Small intestine (tissue), 7 donors: ENCODE data around the gene SCTR. TPM values are rescaled to one million over a fixed set of nuclear protein-coding genes. Genes with fewer than 3 reads are reported as not detected.

Source experiments
- DNase-seq, 2 donors: peaks; one replicate each; pipeline versions ENCODE4 v3.0.0 to v3.0.0-alpha.2; 2013
- FAIRE-seq: peaks from 2 replicates; lab custom pipeline; 2012; peaks lifted over from hg19 to GRCh38; lab: Jason Lieb, UNC
- H3K27ac ChIP-seq, 3 donors: one replicate each; pipeline ENCODE4 v1.5.1; 2013; ENCODE audit warnings: low read length in 2 of 3, mild to moderate bottlenecking in 2 of 3, control low read depth in 1 of 3, inconsistent platforms in 1 of 3, low read depth in 1 of 3, moderate library complexity in 1 of 3
- H3K27me3 ChIP-seq, 3 donors: one replicate each; pipeline ENCODE4 v1.6.1; 2013; ENCODE audit warnings: low read length in 3 of 3, inconsistent platforms in 1 of 3; ENCODE audit not compliant: control insufficient read depth in 3 of 3, insufficient read depth in 3 of 3
- H3K36me3 ChIP-seq, 3 donors: one replicate each; pipeline ENCODE4 v1.6.1; 2013; ENCODE audit warnings: low read length in 3 of 3, inconsistent platforms in 1 of 3, low read depth in 1 of 3, mild to moderate bottlenecking in 1 of 3, moderate library complexity in 1 of 3; ENCODE audit not compliant: control insufficient read depth in 3 of 3, insufficient read depth in 2 of 3
- H3K4me1 ChIP-seq, 3 donors: one replicate each; pipeline ENCODE4 v1.6.1; 2013; ENCODE audit warnings: low read length in 2 of 3, inconsistent platforms in 1 of 3, low read depth in 1 of 3, mild to moderate bottlenecking in 1 of 3, moderate library complexity in 1 of 3; ENCODE audit not compliant: control insufficient read depth in 3 of 3, insufficient read depth in 2 of 3
- H3K4me3 ChIP-seq, 3 donors: one replicate each; pipeline ENCODE4 v1.5.1; 2013; ENCODE audit warnings: low read length in 3 of 3, control low read depth in 1 of 3, inconsistent platforms in 1 of 3, low read depth in 1 of 3, mild to moderate bottlenecking in 1 of 3, moderate library complexity in 1 of 3
- H3K9me3 ChIP-seq, 2 donors: one replicate each; pipeline ENCODE4 v1.6.1; 2013; ENCODE audit warnings: low read depth in 1 of 2, low read length in 1 of 2; ENCODE audit not compliant: control insufficient read depth in 2 of 2, insufficient read depth in 1 of 2
- WGBS, 3 donors: extraction: QIAGEN DNeasy Blood & Tissue Kit; methylation state at CpG; one replicate each; pipeline ENCODE4 v1.1.7; 2013; 5-methylcytosine and 5-hydroxymethylcytosine counted together
- polyA plus RNA-seq, 4 donors: library from polyadenylated mRNA; stranded (reverse) in 3 of 4; unstranded in 1 of 4; fragments of 200-250 nt in 3 of 4; fragments of 120-200 nt in 1 of 4; gene quantifications; one replicate each; pipeline versions ENCODE4 v1.2.1 to v1.2.3, GENCODE V29; 2013
- donor health status: healthy with polysubstance abuse.
- donor health status: control.
- donor health status: control.
- donor health status: Bipolar disorder and iron deficiency.
- donor health status: healthy.

Gene SCTR
- polyA plus RNA-seq, 4 donors, result 15.0 to 48.8 (median 42.3) TPM

DNA sequence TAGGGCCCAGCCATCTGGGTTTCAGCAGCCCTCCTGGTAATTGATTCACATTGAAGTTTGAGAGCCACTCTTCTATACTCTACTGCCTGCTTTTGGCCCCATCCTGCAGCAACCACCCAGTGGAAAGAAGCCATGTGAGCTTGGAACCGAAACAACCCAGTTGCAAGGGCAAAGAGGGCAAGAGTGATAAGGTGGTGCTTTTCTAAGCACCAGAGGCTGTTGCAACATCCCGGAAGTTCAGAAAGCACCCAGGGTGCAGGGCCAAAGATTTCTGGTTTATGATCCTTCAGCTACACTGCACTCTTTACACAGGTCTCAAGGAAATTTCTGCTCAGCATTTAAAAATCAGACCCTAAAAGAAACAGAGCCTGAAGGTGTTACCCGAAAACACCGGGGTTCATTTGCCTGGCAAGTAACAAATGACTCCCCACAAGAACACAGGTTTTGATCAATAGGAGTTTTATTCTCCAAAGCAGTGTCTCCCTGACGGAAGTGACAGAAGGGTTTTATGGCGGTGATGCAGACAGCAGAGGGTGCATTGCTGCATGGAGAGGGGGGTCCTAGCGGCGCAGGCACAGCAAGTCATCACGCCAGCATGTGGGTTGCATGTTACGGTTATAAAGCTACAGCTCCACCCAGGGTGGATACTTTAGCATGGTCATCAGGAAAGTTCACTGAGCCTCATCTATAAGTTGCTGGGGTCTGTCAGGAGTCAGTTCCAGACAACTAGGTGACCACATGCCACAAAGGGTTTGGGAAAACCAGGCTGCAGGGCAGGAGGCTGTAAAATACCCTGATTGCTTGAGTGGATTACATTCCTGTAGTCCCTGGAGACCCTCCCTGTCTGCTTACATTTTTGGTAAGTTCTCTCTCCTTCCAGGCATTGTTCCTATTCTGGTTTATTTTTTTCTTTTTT is 121.4 kb downstream of the SCTR start:
- WGBS, 3 donors, result 13 to 56% (median 35%) methylated on average over 10 of the region's 10 CpGs
- Histone ChIP-seq H3K4me1 (peaks cover 0 to 21% (median 4%) of the 10 kb centered on the region in 3 donors), H3K36me3 (no peaks in the 10 kb centered on the region), H3K27me3 (no peaks in the 10 kb centered on the region), H3K9me3 (peaks cover 0 to 8% of the 10 kb centered on the region in 2 donors), H3K4me3 (peak overlapping the region in 1 of 3 donors; percentile 4), H3K27ac (peak overlapping the region; percentile 65 to 88 (median 79))
- FAIRE-seq (no peak), DNase-seq (peak; percentile 94 to 97)

- Histone ChIP-seq H3K4me3 (no peak overlapping the region), H3K4me1 (peaks cover 0 to 19% (median 4%) of the 10 kb centered on the region in 3 donors), H3K27me3 (no peaks in the 10 kb centered on the region), H3K27ac (peak overlapping the region in 1 of 3 donors; percentile 80), H3K9me3 (peaks cover 0 to 8% of the 10 kb centered on the region in 2 donors), H3K36me3 (no peaks in the 10 kb centered on the region)
- DNase-seq (no peak), FAIRE-seq (no peak)
- 79 to 85% (median 82%) methylated on average over 5 of the region's 5 CpGs for WGBS, 3 donors
Observed at GRCh38 chr2:119402106-119402505, 122.2 kb downstream of the SCTR start.

- Histone ChIP-seq H3K36me3 (no peaks in the 10 kb centered on the region), H3K4me1 (peaks cover 0 to 3% (median 0%) of the 10 kb centered on the region in 3 donors), H3K4me3 (no peak overlapping the region), H3K27ac (no peak overlapping the region), H3K9me3 (no peaks in the 10 kb centered on the region), H3K27me3 (no peaks in the 10 kb centered on the region)
- FAIRE-seq, result no peak
- DNase-seq, result no peak
- WGBS, 3 donors, result 88 to 90% (median 88%) methylated on average over 5 to 6 of the region's 6 CpGs
Observed at GRCh38 chr2:119397196-119397595, 127.1 kb downstream of the SCTR start.

DNA sequence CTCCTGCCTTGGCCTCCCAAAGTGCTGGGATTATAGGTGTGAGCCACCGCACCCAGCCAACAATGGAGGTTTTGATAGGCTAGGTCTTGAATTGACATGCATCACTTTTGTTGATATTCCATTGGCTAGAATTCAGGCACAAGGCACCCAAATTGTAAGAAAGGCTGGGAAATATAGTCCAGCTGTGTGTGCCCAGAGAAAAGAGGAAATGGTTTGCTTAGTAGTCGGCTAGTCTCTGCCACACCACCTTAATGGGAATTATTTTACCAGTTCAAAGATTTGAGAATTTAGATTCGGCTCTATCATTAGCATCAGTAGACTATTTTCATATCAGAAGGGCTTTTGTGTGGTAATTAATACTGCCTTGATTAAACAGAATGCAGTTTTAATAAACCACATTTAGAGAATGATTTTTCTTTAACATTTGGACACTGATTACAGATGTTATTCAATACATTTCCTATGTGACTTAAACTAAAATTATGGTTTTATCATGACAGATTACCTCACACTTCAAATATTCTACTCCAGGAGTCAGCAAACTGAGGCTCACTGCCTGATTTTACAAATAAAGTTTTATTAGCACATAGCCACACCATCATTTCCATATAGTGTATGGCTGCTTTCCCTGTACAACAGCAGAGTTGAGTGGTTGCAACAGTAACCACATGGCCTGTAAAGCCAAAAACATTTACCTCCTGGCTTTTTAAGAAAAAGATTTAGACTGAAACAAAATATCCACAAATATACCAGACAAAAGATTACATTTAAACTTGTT is 130.1 kb downstream of the SCTR start:
- DNase-seq (no peak), FAIRE-seq (no peak)
- Histone ChIP-seq H3K27me3 (no peaks in the 10 kb centered on the region), H3K4me3 (no peak overlapping the region), H3K9me3 (no peaks in the 10 kb centered on the region), H3K36me3 (no peaks in the 10 kb centered on the region), H3K4me1 (no peaks in the 10 kb centered on the region), H3K27ac (no peak overlapping the region)
- WGBS, 3 donors, result 87 to 92% (median 89%) methylated on average over 3 of the region's 3 CpGs

Other genes starting within 250 kb of the SCTR start
- gene C2orf76, start 157.6 kb downstream of the SCTR start, polyA plus RNA-seq, result 10 to 100 TPM; 11.0 to 13.5 (median 12.2) TPM
- gene DBI, start 157.5 kb downstream of the SCTR start, polyA plus RNA-seq, result 1,000 to 10,000 TPM in 1 of 4 donors, 100 to 1,000 TPM in 3; 461 to 1,006 (median 574) TPM
- 100 to 1,000 TPM in 1 of 4 donors, 10 to 100 TPM in 3; 43.2 to 124 (median 84.3) TPM for gene TMEM37, start 92.6 kb downstream of the SCTR start, polyA plus RNA-seq
- 10 to 100 TPM in 2 of 4 donors, 1 to 10 TPM in 2; 2.2 to 19.4 (median 6.6) TPM for gene CFAP221, start 20.0 kb upstream of the SCTR start, polyA plus RNA-seq
- 10 to 100 TPM; 19.5 to 34.6 (median 28.0) TPM for gene TMEM177, start 154.7 kb upstream of the SCTR start, polyA plus RNA-seq
- gene PTPN4, start 235.4 kb upstream of the SCTR start, polyA plus RNA-seq, result 10 to 100 TPM in 1 of 4 donors, 1 to 10 TPM in 3; 1.9 to 13.4 (median 6.0) TPM